ENCODE results near the gene TMEM232. TPM values are rescaled to one million over a fixed set of nuclear protein-coding genes. Genes with fewer than 3 reads are reported as not detected.

TMEM232 gene
- total and polyA plus RNA-seq, 2 experiments from 2014 or later: 1.3 to 1.9 TPM

GRCh38 chr5:110458313-110458712 lies 268.2 kb downstream of the TMEM232 start (continued):
- TF ChIP-seq STAT1 (IDR thresholded peaks at IDR 0.05; ENCODE audit: unreplicated experiment) (no peak), POLR2AphosphoS5 (IDR thresholded peaks at IDR 0.05; ENCODE audit: low read depth) (no peak), JUNB (IDR thresholded peaks at IDR 0.05; ENCODE audit: unreplicated experiment) (no peak), ZNF331 (CRISPR knock-in tag; IDR thresholded peaks at IDR 0.05; ENCODE audit: low read depth) (no peak), EZH2 (IDR thresholded peaks at IDR 0.05; ENCODE audit: low read depth, unreplicated experiment) (no peak), EZH2phosphoT487 (IDR thresholded peaks at IDR 0.05; ENCODE audit: unreplicated experiment) (no peak), NANOG (IDR thresholded peaks at IDR 0.05; ENCODE audit: borderline replicate concordance) (no peak)
- TF ChIP-seq, protein P1, sequence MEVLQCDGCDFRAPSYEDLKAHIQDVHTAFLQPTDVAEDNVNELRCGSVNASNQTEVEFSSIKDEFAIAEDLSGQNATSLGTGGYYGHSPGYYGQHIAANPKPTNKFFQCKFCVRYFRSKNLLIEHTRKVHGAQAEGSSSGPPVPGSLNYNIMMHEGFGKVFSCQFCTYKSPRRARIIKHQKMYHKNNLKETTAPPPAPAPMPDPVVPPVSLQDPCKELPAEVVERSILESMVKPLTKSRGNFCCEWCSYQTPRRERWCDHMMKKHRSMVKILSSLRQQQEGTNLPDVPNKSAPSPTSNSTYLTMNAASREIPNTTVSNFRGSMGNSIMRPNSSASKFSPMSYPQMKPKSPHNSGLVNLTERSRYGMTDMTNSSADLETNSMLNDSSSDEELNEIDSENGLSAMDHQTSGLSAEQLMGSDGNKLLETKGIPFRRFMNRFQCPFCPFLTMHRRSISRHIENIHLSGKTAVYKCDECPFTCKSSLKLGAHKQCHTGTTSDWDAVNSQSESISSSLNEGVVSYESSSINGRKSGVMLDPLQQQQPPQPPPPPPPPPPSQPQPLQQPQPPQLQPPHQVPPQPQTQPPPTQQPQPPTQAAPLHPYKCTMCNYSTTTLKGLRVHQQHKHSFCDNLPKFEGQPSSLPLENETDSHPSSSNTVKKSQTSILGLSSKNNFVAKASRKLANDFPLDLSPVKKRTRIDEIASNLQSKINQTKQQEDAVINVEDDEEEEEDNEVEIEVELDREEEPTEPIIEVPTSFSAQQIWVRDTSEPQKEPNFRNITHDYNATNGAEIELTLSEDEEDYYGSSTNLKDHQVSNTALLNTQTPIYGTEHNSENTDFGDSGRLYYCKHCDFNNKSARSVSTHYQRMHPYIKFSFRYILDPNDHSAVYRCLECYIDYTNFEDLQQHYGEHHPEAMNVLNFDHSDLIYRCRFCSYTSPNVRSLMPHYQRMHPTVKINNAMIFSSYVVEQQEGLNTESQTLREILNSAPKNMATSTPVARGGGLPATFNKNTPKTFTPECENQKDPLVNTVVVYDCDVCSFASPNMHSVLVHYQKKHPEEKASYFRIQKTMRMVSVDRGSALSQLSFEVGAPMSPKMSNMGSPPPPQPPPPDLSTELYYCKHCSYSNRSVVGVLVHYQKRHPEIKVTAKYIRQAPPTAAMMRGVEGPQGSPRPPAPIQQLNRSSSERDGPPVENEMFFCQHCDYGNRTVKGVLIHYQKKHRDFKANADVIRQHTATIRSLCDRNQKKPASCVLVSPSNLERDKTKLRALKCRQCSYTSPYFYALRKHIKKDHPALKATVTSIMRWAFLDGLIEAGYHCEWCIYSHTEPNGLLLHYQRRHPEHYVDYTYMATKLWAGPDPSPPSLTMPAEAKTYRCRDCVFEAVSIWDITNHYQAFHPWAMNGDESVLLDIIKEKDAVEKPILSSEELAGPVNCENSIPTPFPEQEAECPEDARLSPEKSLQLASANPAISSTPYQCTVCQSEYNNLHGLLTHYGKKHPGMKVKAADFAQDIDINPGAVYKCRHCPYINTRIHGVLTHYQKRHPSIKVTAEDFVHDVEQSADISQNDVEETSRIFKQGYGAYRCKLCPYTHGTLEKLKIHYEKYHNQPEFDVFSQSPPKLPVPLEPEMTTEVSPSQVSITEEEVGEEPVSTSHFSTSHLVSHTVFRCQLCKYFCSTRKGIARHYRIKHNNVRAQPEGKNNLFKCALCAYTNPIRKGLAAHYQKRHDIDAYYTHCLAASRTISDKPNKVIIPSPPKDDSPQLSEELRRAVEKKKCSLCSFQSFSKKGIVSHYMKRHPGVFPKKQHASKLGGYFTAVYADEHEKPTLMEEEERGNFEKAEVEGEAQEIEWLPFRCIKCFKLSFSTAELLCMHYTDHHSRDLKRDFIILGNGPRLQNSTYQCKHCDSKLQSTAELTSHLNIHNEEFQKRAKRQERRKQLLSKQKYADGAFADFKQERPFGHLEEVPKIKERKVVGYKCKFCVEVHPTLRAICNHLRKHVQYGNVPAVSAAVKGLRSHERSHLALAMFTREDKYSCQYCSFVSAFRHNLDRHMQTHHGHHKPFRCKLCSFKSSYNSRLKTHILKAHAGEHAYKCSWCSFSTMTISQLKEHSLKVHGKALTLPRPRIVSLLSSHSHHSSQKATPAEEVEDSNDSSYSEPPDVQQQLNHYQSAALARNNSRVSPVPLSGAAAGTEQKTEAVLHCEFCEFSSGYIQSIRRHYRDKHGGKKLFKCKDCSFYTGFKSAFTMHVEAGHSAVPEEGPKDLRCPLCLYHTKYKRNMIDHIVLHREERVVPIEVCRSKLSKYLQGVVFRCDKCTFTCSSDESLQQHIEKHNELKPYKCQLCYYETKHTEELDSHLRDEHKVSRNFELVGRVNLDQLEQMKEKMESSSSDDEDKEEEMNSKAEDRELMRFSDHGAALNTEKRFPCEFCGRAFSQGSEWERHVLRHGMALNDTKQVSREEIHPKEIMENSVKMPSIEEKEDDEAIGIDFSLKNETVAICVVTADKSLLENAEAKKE (CRISPR knock-in tag; IDR thresholded peaks at IDR 0.05): no peak

GRCh38 chr5:110442856-110443255 lies 283.6 kb downstream of the TMEM232 start:
- H3K27me3 Mint-ChIP-seq (ENCODE audit: insufficient read depth, low read depth, poor library complexity): peaks cover 5% of the 10 kb centered on the region
- DNase-seq (ENCODE audit: low spot score) (no peak), ATAC-seq (no peak)
- Histone ChIP-seq H3K27ac (ENCODE audit: low read depth) (no peak overlapping the region), H3K79me2 (replicated peaks; ENCODE audit: insufficient read depth) (no peaks in the 10 kb centered on the region), H4K20me1 (replicated peaks; ENCODE audit: insufficient read depth) (no peaks in the 10 kb centered on the region), H2AFZ (no peak overlapping the region), H3K27me3 (ENCODE audit: insufficient read depth) (no peaks in the 10 kb centered on the region), H3K4me1 (ENCODE audit: insufficient read depth) (no peaks in the 10 kb centered on the region), H3F3A (replicated peaks; ENCODE audit: low read depth) (no peaks in the 10 kb centered on the region), H3K9me2 (ENCODE audit: insufficient read depth) (no peaks in the 10 kb centered on the region), H3K4me2 (no peak overlapping the region), H3K36me3 (ENCODE audit: insufficient read depth) (no peaks in the 10 kb centered on the region), H3K4me3 (no peak overlapping the region)
- TF ChIP-seq POLR2AphosphoS5 (IDR thresholded peaks at IDR 0.05; ENCODE audit: low read depth) (no peak), EZH2phosphoT487 (IDR thresholded peaks at IDR 0.05; ENCODE audit: unreplicated experiment) (no peak)
- H3K36me3 Mint-ChIP-seq (ENCODE audit: low read depth): no peaks in the 10 kb centered on the region
- H3K9me3 Mint-ChIP-seq: no peaks in the 10 kb centered on the region
- 0 out of 2 replicates have a peak overlapping the region, but pooled peaks have one; percentile 49 for H3K27ac Mint-ChIP-seq
- peaks cover 5% of the 10 kb centered on the region; the same call in 2 of the 3 replicates for H3K4me1 Mint-ChIP-seq
- H3K4me3 Mint-ChIP-seq: no peak overlapping the region
